HG03439 (cell line): ENCODE results near the gene KRT40.

Experiments used
- ATAC-seq: cut with Tn5 transposase; IDR thresholded peaks from one replicate; pipeline ENCODE4 v1.9.1; 2021; ENCODE audit warnings: mild to moderate bottlenecking, moderate library complexity; ENCODE audit not compliant: unreplicated experiment

Gene KRT40

GRCh38 chr17:40997361-40997760, 13.2 kb upstream of the KRT40 start:
- no peak for ATAC-seq

DNA sequence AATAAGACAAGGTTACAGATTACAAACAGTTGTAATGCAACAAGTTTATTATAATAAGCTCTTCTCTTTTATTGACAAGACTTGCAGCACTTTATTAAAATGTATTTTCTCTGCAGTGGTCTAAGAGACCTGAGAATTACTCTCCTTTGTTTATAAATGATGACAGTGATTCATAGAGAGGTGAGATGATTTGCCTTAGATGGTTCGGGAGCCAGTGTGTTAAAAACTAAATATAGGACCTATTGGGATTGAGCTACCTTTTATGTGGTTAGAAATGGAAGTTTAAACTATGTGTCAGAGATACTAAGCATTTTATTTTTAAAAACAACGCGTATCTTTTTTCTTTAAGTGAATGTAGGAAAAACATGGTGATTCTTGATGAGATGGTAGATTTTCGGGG, 12.7 kb upstream of the KRT40 start:
- ATAC-seq, result no peak

GRCh38 chr17:40995116-40995515, 11.0 kb upstream of the KRT40 start:
- no peak for ATAC-seq

GRCh38 chr17:40993839-40994238, 9.7 kb upstream of the KRT40 start, which contains the start of gene KRTAP3-3:
KRTAP3-3 (minus strand) TSS chr17:40994164; CDS start chr17:40994097, 67 bp downstream.
- ATAC-seq, result no peak

- no peak for ATAC-seq
These were observed 9.0 kb upstream of the KRT40 start for GRCh38 chr17:40993084-40993483.

DNA sequence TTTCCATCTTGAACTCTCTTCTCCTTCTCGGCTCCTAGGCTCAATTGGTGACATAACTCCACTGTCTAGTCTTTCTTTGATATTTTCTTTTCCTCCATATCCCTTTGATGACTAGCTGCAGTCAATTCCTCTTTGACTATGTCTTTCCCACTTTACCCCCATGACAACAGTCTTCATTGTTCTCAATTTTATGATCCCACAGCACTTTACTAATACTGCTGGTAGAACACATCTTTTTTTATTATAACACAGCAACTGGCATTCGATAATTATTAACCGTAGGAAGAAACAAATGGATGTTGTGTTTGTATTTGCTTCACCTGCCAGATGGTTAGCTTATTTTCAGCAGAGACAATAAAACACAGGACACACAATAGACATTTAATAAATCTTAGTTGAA, 8.5 kb upstream of the KRT40 start:
- no peak for ATAC-seq

GRCh38 chr17:40986920-40987319, 2.8 kb upstream of the KRT40 start:
- no peak for ATAC-seq

DNA sequence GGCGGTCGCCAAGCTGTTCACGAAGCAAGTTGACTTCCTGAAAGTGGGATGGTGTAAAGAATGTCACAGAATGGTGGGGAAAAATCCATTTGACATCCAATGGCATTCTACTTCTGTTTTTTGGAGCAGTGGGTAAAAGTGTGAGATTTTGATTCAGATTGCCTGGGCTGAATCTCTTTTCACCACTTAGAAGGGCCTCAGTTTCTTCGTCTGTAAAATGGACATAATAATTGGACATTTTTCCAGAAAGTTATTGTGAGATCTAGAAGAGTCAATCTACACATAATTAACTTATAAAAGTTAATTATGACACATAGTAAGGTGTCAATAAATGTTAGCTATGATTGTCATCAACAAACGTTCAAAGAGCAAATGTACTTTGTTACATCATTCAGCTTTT, 3.0 kb downstream of the KRT40 start:
- ATAC-seq, result no peak

- ATAC-seq, result no peak
These were observed 3.5 kb downstream of the KRT40 start for GRCh38 chr17:40980596-40980995.

DNA sequence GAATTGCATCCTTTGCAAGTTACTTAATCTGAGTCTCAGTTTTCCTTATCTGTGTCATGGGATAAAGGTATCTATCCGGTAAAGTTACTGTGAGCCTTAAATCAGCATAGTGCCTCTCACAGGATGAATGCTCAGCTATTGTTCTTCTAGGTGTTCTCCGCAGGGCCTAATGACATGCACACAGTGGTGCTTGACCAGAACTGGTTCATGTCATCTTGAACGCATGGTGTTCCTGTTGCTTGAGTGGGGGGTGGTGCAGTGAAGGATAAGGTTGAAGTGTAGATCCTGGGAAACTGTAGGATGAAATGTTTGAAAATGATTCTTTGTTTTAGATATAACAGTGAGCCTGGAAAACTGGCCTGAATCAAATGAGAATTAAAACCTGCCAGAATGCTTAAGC, 4.0 kb downstream of the KRT40 start:
- ATAC-seq, result no peak

DNA sequence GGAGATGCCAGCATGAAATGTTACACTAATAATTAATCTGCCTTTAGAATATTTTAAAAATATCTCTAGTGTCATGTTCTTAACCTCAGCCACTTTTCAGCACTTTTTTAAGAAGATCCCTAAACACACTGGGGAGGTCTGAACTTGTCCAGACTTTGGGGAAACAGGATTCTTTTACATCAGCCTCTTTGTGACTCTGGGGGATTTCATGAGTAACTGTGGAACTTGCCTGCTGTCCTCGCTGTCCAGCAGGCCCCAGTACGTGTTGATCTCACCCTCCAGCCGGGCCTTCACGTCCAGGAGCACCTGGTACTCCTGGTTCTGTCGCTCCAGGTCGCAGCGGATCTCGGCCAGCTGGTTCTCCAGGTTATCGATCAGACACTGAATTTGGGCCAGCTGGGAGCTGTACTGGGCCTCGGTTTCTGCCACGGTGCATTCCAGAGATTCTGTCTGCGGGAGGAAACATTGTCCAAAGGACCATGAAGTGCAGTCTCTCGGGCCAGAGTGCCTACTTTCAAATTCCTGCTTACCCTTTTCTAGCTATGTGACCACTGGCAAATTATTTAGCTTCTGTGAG, 5.5 kb downstream of the KRT40 start:
- no peak for ATAC-seq

DNA sequence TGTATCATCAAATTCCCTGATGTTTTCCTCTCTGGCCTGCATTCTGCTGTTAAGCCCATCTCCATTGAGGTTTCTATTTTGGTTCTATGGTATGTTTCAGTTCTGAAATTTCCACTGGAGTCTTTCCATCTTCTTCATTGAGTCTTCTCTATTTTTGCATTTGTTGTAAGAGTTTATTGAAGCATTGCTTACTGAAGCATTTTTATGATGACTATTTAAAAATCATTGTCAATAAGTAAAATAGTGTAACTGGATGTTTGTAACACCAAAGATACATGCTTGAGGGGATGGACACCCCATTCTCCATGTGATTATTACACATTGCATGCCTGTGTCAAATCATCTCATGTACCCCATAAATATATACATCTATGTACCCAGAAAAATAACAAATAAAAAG, 8.6 kb downstream of the KRT40 start:
- no peak for ATAC-seq

- ATAC-seq, result no peak
These were observed 9.8 kb downstream of the KRT40 start for GRCh38 chr17:40974366-40974765.

- ATAC-seq, result no peak
These were observed 16.5 kb downstream of the KRT40 start for GRCh38 chr17:40967582-40967981.

DNA sequence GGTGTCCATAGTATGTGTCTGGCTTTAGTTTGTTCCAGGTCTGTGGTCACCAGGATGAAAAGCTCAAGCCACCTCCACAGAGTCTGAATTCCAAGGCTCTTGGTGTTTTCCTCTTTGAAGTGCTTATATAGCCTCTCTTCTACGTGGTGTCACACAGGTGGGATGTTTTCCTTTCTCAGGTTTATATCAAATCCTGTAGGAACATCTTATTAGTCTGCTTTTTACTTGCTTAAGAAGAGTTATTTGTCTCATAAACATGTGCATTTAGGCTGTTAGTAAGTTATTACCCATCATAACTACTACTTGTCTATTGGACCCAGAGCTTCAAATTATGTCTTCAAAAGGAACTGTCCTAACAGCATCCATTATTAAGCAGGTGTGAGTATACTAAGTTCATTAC, 17.3 kb downstream of the KRT40 start, which contains the start of gene KRT39:
Gene KRT39 (minus strand): TSS at position 101 of the 400 bp plus-strand sequence. CDS start 92 bp downstream, at position 9.
- ATAC-seq, result no peak

- ATAC-seq, result no peak
These were observed 20.3 kb downstream of the KRT40 start for GRCh38 chr17:40963838-40964237.

DNA sequence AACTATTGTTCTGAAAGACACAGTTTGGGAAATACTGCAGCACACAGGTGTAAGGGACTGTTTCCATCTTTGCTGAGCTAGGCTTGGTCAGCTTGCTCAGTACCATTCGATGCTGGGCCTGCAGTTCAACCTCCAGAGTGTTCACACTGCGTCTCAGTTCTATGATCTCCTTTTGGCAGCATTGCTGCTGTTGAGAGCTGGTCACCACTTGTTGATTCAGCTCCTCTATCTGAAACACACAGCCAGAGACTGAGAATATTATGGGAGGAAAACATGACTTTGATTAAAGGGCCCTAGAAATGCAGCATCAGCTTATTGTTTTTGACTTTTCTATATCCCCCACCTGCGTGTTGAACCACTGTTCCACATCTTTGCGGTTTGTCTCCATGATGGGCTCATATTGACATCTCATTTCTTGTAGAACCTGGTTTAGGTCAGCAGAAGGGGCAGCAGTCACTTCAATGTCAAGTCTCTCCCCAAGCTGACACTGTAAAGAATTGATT, 22.0 kb downstream of the KRT40 start:
- ATAC-seq, result no peak

- no peak for ATAC-seq
These were observed 22.5 kb downstream of the KRT40 start for GRCh38 chr17:40961591-40961990.

- ATAC-seq, result no peak
These were observed 24.0 kb downstream of the KRT40 start for GRCh38 chr17:40960144-40960543.

- no peak for ATAC-seq
These were observed 25.8 kb downstream of the KRT40 start for GRCh38 chr17:40958086-40958953.

GRCh38 chr17:40956401-40957254, 27.5 kb downstream of the KRT40 start:
- no peak for ATAC-seq
